GM06990 (cell line): ENCODE results near the gene LPGAT1.

Experiments
- DNase-seq: peaks from one replicate; pipeline ENCODE4 v3.0.0-alpha.2; 2011; ENCODE audit not compliant: insufficient read length; ENCODE audit errors: extremely low read depth
- H3K27me3 ChIP-seq: replicated peaks from 2 replicates; pipeline ENCODE4 v1.6.0; 2011; ENCODE audit warnings: low read length; ENCODE audit not compliant: control insufficient read depth, insufficient read depth
- H3K36me3 ChIP-seq: 2 replicates; pipeline ENCODE4 v1.5.1; 2011; ENCODE audit warnings: low read length; ENCODE audit not compliant: control insufficient read depth, insufficient read depth
- H3K4me3 ChIP-seq: replicated peaks from 2 replicates; pipeline ENCODE4 v1.5.1; 2011; ENCODE audit warnings: low read depth, mild to moderate bottlenecking, control low read depth, low read length
- CTCF ChIP-seq: IDR thresholded peaks from 2 replicates; pipeline ENCODE4 v1.5.1; 2011; ENCODE audit warnings: low read length, control low read depth, mild to moderate bottlenecking, inconsistent platforms; ENCODE audit not compliant: insufficient read depth, poor library complexity, severe bottlenecking

LPGAT1 gene

DNA sequence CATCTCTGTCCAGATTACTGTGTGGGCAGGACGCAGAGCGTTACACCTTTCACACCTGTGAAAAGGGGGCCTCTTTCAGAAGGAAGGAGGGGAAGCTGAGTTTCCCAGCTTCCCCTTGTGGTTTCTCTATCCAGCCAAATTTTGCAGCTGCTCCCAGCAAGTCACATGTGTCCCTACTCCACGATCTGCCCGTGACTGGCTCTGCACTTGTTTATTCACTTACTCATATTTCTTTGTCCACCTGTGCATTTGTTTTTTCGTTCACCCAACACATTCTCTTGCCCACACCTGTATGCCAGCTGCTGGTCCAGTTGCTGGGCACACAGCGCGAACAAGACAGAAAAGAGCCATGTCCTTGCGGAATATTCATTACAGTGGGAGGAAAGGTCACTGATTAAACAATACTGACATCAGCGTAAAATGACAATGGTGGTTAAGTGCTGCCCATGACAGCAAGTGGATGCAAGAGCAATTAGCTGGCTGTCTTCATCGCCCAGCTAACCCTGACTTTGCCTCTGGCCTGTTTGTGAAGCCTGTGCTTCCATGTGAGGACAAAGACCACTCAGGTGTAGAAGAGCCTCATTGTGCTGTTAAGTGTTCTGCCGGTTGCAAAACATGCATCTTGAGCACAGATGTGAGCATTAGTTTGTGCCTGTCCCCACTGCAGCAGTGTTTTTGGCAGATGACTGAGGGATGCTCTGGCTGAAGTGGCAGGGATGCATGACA is 126.6 kb downstream of the LPGAT1 start:
- no peaks in the 10 kb centered on the region for H3K36me3 ChIP-seq
- H3K27me3 ChIP-seq, result no peaks in the 10 kb centered on the region; the same call in 1 of the 2 replicates
- no peak overlapping the region for H3K4me3 ChIP-seq
- TF ChIP-seq CTCF, result no peak
- no peak for DNase-seq

DNA sequence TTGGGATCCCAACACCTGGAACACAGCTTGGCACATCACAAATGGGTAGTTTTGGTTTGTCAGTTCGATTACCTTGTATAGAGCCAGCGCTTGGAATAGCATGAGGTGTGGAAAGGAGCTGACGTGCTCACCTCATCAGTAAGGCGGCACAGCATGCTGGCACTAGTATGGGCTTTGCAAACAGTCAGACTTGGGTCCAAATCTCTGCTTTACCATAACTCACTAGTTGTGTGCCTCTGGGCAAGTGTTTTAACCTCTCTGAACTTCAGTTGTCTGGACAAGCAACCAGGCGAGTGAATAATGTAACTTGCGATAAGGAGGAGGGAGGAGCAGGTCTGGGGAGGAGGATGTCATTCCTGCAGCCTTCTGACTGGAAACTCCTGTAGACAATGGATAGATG is 128.8 kb downstream of the LPGAT1 start:
- no peak for DNase-seq
- no peak overlapping the region for H3K4me3 ChIP-seq
- no peak for TF ChIP-seq CTCF
- no peaks in the 10 kb centered on the region; the same call in 1 of the 2 replicates for H3K27me3 ChIP-seq
- no peaks in the 10 kb centered on the region for H3K36me3 ChIP-seq

DNA sequence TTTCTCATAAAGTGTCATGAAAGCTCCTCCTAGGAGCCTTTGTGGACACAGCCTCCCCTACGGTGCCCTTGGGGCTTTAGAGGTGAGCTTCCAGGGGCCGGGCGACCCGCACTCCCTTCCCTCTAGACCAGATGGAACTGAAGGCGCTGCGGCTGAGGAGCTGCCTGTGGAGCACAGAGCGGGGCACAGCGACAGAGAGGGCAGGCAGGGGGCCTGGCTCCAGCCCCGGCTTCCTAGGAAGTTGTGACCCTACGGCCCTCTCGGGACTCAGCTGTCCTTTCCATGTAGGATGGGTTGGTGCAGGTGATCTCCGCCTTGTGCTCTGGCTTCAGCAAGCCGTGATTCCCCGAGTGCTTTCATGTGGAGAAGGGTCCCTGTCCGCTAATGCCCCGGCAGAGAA is 131.5 kb downstream of the LPGAT1 start:
- no peak for DNase-seq
- Histone ChIP-seq H3K36me3 (no peaks in the 10 kb centered on the region), H3K4me3 (no peak overlapping the region), H3K27me3 (no peaks in the 10 kb centered on the region)
- TF ChIP-seq CTCF, result no peak

GRCh38 chr1:211698161-211699026 is 132.2 kb downstream of the LPGAT1 start:
- Histone ChIP-seq H3K4me3 (peak overlapping the region; percentile 27), H3K27me3 (no peaks in the 10 kb centered on the region), H3K36me3 (no peaks in the 10 kb centered on the region)
- TF ChIP-seq CTCF, result peak; percentile 98
- peak; percentile 82 for DNase-seq

DNA sequence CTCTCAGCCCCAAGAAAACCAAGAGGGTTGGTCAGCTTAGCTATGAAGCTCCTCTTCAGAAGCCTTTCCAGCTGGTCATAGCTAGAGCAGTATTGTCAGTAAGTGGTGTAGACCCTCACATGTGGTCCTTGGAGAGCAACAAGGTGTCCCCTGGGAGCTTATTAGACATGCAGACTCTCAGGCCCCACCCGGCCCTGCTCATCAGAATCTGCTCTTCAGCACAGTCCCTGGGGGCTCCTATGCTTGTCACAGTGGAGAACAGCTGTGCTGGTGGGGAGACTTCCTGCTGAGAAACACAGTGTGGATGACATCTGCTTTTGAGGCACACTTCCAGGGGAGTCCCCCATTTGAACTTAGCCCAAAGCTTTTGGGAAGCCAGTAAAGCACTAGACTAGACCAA is 133.2 kb downstream of the LPGAT1 start:
- Histone ChIP-seq H3K27me3 (no peaks in the 10 kb centered on the region), H3K36me3 (no peaks in the 10 kb centered on the region), H3K4me3 (no peak overlapping the region)
- DNase-seq, result peak; percentile 73
- no peak for TF ChIP-seq CTCF
